ENCODE data around the gene GOLM1.
"Not testable (repeated sequence)": the region's sequence is repeated elsewhere in the genome, so short reads cannot be mapped to it uniquely, and the experiment has no call there.

Gene GOLM1

DNA sequence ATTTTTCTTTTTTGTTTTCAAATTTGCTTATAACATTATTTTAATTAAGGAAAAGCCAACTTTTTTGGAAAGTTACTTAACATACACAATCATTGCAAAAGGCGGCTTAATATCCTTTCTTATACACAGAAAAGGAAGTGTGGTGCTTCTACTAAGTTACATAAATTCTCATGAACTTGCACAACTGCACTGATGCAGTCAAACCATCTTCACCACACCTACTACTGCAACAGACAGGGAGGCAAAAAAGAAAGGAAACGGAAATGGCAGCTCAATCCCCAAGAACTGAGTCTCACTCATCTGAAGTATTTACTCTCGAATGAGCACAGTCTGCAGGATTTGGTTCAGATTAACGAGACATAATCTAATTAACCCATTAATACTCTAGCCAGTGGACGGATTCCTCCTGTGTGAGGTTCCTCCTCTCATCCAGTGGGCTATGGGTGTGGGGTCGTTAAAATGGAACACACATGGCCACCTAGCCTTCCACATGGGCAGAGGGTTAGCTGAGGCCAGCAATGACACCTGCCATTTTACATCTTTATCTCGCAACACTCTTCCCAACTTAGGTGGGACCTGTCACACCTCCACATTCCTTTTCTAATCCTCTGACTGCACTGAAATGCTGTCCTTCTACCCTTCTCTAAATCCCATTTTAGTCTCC lies 30.0 kb downstream of the GOLM1 start:
- no peak overlapping the region for H3K27ac Mint-ChIP-seq
- no peaks in the 10 kb centered on the region for H3K9me3 Mint-ChIP-seq
- no peaks in the 10 kb centered on the region for H3K36me3 Mint-ChIP-seq (ENCODE audit: low read depth)
- peaks cover 13% of the 10 kb centered on the region for H3K4me1 Mint-ChIP-seq (ENCODE audit: low read depth)
- H3K4me3 Mint-ChIP-seq: no peak overlapping the region
- peaks cover 3% of the 10 kb centered on the region for H3K27me3 Mint-ChIP-seq

DNA sequence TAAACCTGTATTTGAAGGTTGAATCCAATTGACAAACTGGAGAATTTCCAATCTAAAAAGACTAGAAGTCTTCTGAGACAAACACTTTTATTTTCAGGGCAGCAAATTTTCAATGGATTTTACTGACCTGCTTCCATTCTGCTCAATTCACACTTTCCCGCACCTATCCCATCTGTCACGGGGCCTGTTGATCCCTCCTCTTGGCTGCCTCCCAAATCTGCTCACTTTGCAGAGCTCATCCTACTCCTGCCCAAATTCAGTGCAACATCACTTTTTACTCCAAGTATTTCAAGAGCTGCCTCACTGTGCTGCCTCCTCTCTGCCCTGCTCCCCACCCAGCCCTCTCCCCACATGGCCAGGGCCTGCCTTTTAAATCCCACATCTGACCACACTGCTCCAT lies 35.1 kb downstream of the GOLM1 start:
- no peaks in the 10 kb centered on the region for H3K9me3 Mint-ChIP-seq
- peak overlapping the region; percentile 49 for H3K27ac Mint-ChIP-seq
- H3K4me3 Mint-ChIP-seq: no peak overlapping the region
- H3K4me1 Mint-ChIP-seq (ENCODE audit: low read depth): no peaks in the 10 kb centered on the region
- H3K36me3 Mint-ChIP-seq (ENCODE audit: low read depth): no peaks in the 10 kb centered on the region
- peaks cover 5% of the 10 kb centered on the region for H3K27me3 Mint-ChIP-seq

DNA sequence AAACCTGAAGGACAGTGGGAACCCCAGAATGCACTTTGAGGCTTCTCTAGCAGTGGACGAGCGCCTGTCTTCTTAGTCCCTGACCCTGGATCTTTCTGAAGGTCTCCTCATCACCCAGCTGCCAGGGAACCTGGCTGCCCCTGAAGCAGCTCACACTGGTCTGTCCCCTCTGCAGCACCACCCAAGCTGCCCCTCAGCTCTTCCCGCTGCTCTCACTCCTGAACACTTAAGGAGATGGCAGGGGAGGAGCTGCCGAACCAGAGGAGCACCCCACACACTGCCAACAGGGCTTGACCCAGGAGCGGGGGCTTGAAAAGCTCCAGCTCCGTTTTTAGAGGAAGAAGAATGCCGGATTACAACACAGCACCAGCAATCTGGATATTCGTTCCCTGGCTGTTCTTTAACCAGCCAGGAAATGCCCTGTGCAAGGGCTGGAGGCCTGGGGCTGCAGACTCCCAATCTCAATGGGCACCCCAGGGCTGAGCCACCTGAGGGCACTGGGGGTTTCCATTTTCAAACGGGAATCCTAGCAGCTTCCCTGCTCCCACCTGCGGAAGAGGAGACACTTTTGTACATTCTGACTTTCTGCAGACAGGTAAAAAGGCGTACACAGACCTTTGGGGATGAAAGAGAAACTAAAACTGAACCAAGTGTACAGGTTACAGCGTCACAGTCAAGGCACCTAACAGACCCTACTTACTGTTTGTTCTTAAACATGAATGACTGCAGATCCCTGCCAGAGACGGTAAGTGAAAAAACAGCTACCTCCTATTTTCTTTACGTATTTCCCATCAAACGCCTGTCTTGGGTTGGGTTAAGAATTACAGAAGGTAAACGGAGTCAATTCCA lies 36.3 kb downstream of the GOLM1 start:
- Mint-ChIP-seq H3K9me3 (no peaks in the 10 kb centered on the region), H3K36me3 (ENCODE audit: low read depth) (no peaks in the 10 kb centered on the region), H3K27ac (no peak overlapping the region), H3K27me3 (peaks cover 9% of the 10 kb centered on the region), H3K4me1 (ENCODE audit: low read depth) (no peaks in the 10 kb centered on the region), H3K4me3 (no peak overlapping the region)

DNA sequence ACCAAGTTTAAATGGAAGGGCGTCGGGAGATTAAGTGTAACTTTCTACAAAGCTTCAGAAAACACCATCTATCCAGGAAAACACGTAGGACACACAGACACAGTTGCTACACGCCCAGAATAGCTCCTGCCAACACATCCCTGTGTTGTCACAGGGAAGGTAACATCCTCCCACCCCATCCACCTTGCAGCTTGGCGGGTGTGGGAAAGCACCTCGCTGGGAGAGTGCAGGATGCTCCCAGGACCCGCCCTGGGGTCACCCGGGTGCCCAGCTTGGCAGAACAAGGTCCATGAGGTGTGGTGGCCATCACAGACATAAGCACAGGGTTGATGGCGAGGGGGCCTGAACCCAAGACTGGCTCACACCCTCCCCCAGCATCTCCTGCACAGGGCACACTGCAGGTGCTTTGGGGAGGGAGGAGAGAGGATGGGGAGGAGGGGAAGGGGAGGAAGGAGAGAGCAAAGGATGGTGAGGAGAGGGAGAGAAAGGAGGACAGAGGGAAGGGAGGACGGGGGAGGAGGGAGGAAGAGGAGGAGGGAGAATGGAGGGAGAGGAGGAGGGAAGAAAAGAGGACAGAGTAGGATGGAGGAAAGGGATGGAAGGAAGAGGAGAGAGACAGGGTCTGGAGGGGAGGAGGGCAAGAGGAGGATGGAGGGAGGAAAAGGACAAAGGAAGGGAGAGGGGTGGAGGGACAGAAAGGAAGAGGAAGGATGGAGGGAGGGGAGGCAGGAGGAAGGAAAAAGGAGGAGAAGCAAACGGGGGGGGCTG lies 37.2 kb downstream of the GOLM1 start:
- H3K4me3 Mint-ChIP-seq: no peak overlapping the region
- no peak overlapping the region for H3K27ac Mint-ChIP-seq
- peaks cover 12% of the 10 kb centered on the region for H3K27me3 Mint-ChIP-seq
- no peaks in the 10 kb centered on the region for H3K36me3 Mint-ChIP-seq (ENCODE audit: low read depth)
- H3K9me3 Mint-ChIP-seq: no peaks in the 10 kb centered on the region
- no peaks in the 10 kb centered on the region for H3K4me1 Mint-ChIP-seq (ENCODE audit: low read depth)

DNA sequence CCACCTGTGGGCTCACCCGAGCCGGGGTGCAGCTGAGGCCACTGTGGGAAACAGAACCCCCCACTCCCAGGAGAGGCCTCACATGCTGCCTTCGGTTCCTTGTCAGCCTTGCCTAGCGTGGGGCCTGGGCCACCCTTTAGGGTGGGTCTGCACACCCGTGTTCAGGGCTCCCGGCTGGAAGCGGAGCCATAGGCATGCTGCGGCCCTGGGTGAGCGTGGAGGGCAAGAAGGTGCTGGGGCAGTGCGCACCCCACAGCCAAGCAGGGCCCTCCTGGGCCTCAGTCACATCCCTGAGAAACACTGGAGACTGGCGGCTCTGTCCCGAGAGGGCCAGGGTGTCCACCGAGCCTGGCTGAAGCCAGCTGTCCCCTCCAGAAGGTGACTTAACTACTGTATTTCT lies 41.9 kb downstream of the GOLM1 start:
- Mint-ChIP-seq H3K4me3 (no peak overlapping the region), H3K36me3 (ENCODE audit: low read depth) (no peaks in the 10 kb centered on the region), H3K27me3 (peaks cover 12% of the 10 kb centered on the region), H3K9me3 (no peaks in the 10 kb centered on the region), H3K27ac (no peak overlapping the region), H3K4me1 (ENCODE audit: low read depth) (no peaks in the 10 kb centered on the region)

GRCh38 chr9:86054695-86055094 lies 44.7 kb downstream of the GOLM1 start:
- no peaks in the 10 kb centered on the region for H3K4me1 Mint-ChIP-seq (ENCODE audit: low read depth)
- no peaks in the 10 kb centered on the region for H3K9me3 Mint-ChIP-seq
- H3K36me3 Mint-ChIP-seq (ENCODE audit: low read depth): no peaks in the 10 kb centered on the region
- H3K27ac Mint-ChIP-seq: no peak overlapping the region
- H3K4me3 Mint-ChIP-seq: no peak overlapping the region
- peaks cover 22% of the 10 kb centered on the region for H3K27me3 Mint-ChIP-seq

DNA sequence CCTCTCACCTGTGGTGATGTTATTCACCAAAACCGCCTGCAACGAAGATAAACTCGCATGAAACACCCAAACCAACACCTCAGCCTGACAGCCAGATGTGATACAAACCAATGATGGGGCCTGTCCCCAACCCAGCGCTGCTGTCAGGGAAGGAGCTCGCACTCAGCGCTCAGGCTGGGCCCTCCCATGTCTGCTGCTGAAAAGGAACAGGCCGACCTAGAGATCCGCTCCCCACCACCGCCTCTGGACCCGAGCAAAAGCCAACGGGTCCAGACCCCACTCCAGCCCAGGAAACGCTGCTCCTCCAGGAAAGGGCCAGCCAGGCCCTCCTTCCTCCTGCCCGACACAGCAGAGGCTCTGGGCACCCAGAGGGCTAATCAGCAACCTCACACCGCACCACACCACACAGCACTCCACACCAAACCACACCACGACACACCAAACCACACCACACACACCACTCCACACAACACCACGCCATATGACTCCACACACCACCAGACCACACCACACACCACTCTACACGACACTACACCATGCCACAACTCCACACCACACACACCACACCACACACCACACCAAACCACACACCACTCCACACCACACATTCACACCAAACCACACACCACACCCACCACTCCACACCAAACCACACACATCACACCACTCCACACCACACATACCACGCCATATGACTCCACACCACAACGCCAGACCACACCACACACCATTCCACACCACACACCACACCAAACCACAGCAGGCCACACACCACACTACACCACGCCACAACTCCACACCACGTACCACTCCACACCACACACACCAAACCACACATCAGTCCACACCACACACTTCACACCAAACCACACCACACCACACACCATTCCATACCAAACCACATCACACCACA lies 46.5 kb downstream of the GOLM1 start:
- Mint-ChIP-seq H3K4me1 (ENCODE audit: low read depth) (no peaks in the 10 kb centered on the region), H3K9me3 (no peaks in the 10 kb centered on the region), H3K36me3 (ENCODE audit: low read depth) (no peaks in the 10 kb centered on the region), H3K4me3 (no peak overlapping the region), H3K27ac (no peak overlapping the region), H3K27me3 (peaks cover 14% of the 10 kb centered on the region)

DNA sequence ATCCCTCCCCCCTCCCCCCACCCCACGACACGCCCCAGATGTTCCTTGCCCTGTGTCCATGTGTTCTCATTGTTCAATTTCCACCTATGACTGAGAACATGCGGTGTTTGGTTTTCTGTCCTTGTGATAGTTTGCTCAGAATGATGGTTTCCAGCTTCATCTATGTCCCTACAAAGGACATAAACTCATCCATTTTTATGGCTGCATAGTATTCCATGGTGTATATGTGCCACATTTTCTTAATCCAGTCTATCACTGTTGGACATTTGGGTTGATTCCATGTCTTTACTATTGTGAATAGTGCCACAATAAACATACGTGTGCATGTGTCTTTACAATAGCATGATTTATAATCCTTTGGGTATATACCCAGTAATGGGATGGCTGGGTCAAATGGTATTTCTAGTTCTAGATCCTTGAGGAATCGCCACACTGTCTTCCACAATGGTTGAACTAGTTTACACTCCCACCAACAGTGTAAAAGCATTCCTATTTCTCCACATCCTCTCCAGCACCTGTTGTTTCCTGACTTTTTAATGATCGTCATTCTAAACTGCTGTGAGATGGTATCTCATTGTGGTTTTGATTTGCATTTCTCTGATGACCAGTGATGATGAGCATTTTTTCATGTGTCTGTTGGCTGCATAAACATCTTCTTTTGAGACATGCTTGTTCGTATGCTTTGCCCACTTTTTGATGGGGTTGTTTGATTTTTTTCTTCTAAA lies 51.2 kb downstream of the GOLM1 start:
- H3K27ac Mint-ChIP-seq; H3K4me3 Mint-ChIP-seq; H3K36me3 Mint-ChIP-seq (ENCODE audit: low read depth); H3K9me3 Mint-ChIP-seq; H3K4me1 Mint-ChIP-seq (ENCODE audit: low read depth): not testable (repeated sequence)
- H3K27me3 Mint-ChIP-seq: peaks cover 11% of the 10 kb centered on the region

- peaks cover 11% of the 10 kb centered on the region for H3K27me3 Mint-ChIP-seq
- H3K9me3 Mint-ChIP-seq: no peaks in the 10 kb centered on the region
- H3K36me3 Mint-ChIP-seq (ENCODE audit: low read depth): no peaks in the 10 kb centered on the region
- H3K27ac Mint-ChIP-seq: no peak overlapping the region
- no peaks in the 10 kb centered on the region for H3K4me1 Mint-ChIP-seq (ENCODE audit: low read depth)
- no peak overlapping the region for H3K4me3 Mint-ChIP-seq
Measured at GRCh38 chr9:86047361-86047760, 52.0 kb downstream of the GOLM1 start.

DNA sequence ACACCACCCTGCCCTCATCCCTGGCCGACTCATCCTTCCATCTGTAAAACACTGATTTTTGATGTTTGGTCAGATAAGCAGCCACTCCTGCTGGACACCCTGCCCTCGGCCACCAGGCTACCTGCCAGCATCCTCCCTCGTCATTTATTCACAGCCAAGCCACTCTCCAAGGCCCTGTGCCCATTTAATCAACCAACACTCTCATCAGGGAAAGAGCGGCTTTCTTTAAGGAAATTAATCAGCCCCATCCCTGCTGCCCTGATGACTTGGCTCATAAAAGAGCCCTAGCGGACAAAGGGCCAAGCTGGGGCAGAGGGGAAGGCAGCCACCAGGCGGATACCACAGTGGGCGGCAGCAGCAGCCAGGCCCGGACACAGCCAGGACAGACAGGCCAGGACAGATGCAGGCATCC lies 52.4 kb downstream of the GOLM1 start:
- no peaks in the 10 kb centered on the region for H3K4me1 Mint-ChIP-seq (ENCODE audit: low read depth)
- no peaks in the 10 kb centered on the region for H3K36me3 Mint-ChIP-seq (ENCODE audit: low read depth)
- no peaks in the 10 kb centered on the region for H3K9me3 Mint-ChIP-seq
- H3K27me3 Mint-ChIP-seq: peaks cover 11% of the 10 kb centered on the region
- H3K4me3 Mint-ChIP-seq: no peak overlapping the region
- H3K27ac Mint-ChIP-seq: no peak overlapping the region

GRCh38 chr9:86046071-86046636 lies 53.2 kb downstream of the GOLM1 start:
- Mint-ChIP-seq H3K36me3 (ENCODE audit: low read depth) (no peaks in the 10 kb centered on the region), H3K4me3 (no peak overlapping the region), H3K9me3 (no peaks in the 10 kb centered on the region), H3K4me1 (ENCODE audit: low read depth) (no peaks in the 10 kb centered on the region), H3K27me3 (peaks cover 4% of the 10 kb centered on the region), H3K27ac (no peak overlapping the region)

DNA sequence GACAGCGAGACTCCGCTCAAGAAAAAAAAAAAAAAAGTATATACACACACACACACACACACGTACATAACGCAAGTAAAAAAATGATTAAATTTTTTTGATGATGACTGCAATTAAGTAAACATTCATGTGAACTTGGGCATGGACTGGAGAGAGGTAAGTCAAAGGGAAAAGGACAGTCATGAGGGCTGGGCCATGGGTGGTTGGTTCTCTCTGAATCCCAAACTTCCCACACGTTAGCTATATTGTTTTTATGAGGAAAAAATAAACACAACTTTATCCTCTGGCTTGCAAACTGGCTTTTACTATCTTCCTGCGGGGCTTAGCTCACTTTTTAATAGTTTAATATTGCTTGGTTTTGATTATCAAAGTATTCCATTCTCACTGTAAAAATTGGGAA lies 53.7 kb downstream of the GOLM1 start:
- H3K27ac Mint-ChIP-seq: no peak overlapping the region
- H3K36me3 Mint-ChIP-seq (ENCODE audit: low read depth): no peaks in the 10 kb centered on the region
- no peak overlapping the region for H3K4me3 Mint-ChIP-seq
- H3K27me3 Mint-ChIP-seq: peaks cover 1% of the 10 kb centered on the region
- no peaks in the 10 kb centered on the region for H3K4me1 Mint-ChIP-seq (ENCODE audit: low read depth)
- H3K9me3 Mint-ChIP-seq: no peaks in the 10 kb centered on the region

DNA sequence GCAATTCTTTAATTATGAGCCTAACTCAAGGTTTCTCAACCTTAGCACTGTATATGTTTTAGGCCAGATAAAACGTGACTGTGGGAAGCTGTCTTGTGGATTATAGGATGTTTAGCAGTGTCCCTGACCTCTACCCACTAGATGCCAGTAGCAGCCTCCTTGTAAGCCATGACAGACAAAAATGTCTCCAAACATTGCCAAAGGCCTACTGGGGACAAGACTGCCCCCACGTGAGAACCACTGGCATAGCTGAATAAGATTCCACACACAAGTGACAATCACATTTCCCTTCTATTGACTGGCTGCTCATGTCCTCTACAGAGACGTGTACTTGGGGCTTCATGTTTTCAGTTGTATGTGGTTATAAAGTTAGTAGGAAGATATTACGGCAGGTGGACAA lies 55.4 kb downstream of the GOLM1 start:
- H3K36me3 Mint-ChIP-seq (ENCODE audit: low read depth): no peaks in the 10 kb centered on the region
- H3K4me1 Mint-ChIP-seq (ENCODE audit: low read depth): no peaks in the 10 kb centered on the region
- no peak overlapping the region for H3K4me3 Mint-ChIP-seq
- no peaks in the 10 kb centered on the region for H3K27me3 Mint-ChIP-seq
- H3K27ac Mint-ChIP-seq: no peak overlapping the region
- no peaks in the 10 kb centered on the region for H3K9me3 Mint-ChIP-seq

DNA sequence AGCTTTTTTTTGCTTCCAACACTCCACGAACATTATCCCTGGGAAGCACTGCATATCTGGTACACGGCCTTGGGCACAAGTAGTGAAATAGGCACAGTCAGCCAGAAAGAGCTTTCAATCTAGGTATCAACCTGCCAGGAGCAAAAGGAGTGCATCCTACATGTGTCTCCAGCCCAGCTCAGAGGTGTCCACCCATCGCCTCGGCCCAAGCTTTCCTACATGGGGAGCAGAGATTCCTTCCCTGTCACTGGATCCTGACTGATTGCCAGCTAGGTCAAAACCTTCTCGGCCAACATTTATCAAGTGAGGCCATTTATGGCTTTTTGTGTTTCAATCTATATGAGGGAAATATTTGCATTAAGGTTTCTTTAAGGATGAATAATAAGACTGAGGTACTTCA lies 55.8 kb downstream of the GOLM1 start:
- H3K9me3 Mint-ChIP-seq: no peaks in the 10 kb centered on the region
- no peaks in the 10 kb centered on the region for H3K36me3 Mint-ChIP-seq (ENCODE audit: low read depth)
- H3K4me3 Mint-ChIP-seq: no peak overlapping the region
- H3K27me3 Mint-ChIP-seq: no peaks in the 10 kb centered on the region
- H3K4me1 Mint-ChIP-seq (ENCODE audit: low read depth): no peaks in the 10 kb centered on the region
- no peak overlapping the region for H3K27ac Mint-ChIP-seq

Measured in stimulated activated naive CD8-positive, alpha-beta T cell treated with anti-CD3 and anti-CD28 coated beads, Interleukin-15, Interleukin-2, amounts not matched to agents 100 ng/mL and 50 ng/mL, for 24 hours (primary cell).